ENCODE data around the gene DGCR6L. TPM values are rescaled to one million over a fixed set of nuclear protein-coding genes. Genes with fewer than 3 reads are reported as not detected.
"Not testable (repeated sequence)": the region's sequence is repeated elsewhere in the genome, so short reads cannot be mapped to it uniquely, and the experiment has no call there.

Gene DGCR6L
- total RNA-seq, 6 experiments from 2014 or later: 32.6 to 79.9 (median 50.9) TPM

DNA sequence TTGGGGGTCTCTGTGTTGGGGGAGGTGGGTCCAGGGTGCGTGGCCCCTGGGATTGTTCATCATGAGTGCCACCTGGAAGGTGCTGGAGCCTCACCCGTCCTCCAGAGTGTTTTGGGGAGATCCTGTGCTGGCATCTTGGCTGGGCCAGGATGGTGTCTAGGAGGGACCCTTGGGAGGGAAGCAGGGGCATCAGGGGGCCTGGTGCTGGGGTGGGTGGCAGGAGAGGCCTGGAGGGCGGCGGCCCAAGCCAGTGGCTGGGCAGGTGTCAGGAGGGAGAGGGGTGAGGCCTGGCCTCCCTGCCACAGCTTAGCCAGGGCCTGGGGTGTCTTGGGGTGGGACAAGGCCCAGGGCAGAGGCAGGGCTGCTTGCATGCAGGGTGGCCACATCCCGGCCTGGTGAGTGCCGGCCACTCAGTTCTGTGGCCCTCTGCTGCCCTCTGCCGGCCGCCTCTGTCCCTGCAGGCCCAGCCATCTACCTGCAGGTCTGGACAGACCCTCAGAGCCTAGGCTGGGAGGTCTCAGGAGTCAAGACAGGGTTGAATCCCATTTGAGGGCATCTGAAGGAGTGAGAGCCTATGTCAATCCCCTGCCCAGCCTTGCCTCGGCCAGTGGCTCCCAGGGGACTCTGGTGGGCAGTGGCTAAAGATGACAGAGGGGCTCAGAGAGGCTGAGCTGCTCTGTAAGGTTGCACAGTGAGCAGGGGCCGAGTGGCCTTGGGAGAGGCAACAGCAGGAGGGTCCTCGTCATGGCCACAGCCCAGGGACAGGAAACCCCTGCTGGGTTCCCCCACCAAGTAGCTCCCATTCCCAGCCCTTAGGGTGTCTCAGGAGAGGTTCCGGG lies 34.2 kb downstream of the DGCR6L start:
- H3K36me3 ChIP-seq; intact Hi-C loops (cut with DNase I); H3K27me3 ChIP-seq; H3K9me3 ChIP-seq; H3K27ac ChIP-seq; H3K4me3 ChIP-seq: not testable (repeated sequence)
- DNase-seq: peak; percentile 79 to 85 (median 79)
- WGBS (ENCODE audit: insufficient coverage, low coverage, low lambda C conversion rate, missing lambda C conversion rate): 0% methylated on average over 1 of the region's 12 CpGs
- ATAC-seq: peak; percentile 63 to 76 (median 70)
- peaks cover 0 to 19% (median 7%) of the 10 kb centered on the region in 4 donors for H3K4me1 ChIP-seq
- TF ChIP-seq CTCF (IDR thresholded peaks at IDR 0.05): peak; percentile 65 to 86 (median 77)

DNA sequence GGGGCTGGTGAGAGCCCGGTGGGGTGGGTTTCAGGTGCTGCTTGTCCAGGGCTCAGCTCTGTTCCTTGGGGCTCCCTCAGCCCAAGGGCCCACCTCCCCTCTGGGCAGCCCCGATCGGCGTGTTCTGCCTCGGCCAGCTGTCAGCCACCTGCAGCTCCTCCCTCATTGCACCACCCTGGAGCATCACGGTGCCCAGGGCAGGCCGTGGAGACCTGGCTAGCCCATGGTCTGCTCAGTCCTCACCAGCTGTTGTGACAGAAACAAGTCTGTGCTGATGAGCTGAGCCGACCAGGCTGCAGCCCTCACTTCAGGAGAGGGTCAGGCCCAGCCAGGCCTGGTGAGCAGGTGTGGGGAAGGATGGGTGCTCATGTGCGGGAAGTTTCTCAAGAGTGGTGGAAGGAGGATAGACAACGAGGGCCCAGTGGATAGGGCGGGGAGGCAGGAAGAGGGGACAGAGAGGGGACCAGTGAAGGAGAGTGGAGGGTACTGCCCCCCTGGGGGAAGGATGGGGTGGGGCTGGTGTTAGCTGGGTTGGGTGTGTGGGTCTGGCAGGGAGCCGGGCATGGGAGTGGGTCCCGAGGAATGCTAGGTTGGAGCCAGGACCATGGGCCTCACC lies 35.3 kb downstream of the DGCR6L start:
- H3K4me1 ChIP-seq: peaks cover 0 to 10% (median 2%) of the 10 kb centered on the region in 4 donors
- H3K27ac ChIP-seq: no peak overlapping the region
- intact Hi-C loops (cut with DNase I): loop anchor here (5.0 kb wide), 1 partner anchor 127 kb away; no protein-coding TSS in a partner anchor
- DNase-seq (no peak), ATAC-seq (no peak)
- no peak for TF ChIP-seq CTCF (IDR thresholded peaks at IDR 0.05)
- TF ChIP-seq POLR2A (IDR thresholded peaks at IDR 0.05): no peak
- no peaks in the 10 kb centered on the region for H3K27me3 ChIP-seq
- no peaks in the 10 kb centered on the region for H3K9me3 ChIP-seq
- 57% methylated on average over 4 of the region's 13 CpGs for WGBS (ENCODE audit: insufficient coverage, low coverage, low lambda C conversion rate, missing lambda C conversion rate)
- no peaks in the 10 kb centered on the region for H3K36me3 ChIP-seq
- H3K4me3 ChIP-seq: no peak overlapping the region

DNA sequence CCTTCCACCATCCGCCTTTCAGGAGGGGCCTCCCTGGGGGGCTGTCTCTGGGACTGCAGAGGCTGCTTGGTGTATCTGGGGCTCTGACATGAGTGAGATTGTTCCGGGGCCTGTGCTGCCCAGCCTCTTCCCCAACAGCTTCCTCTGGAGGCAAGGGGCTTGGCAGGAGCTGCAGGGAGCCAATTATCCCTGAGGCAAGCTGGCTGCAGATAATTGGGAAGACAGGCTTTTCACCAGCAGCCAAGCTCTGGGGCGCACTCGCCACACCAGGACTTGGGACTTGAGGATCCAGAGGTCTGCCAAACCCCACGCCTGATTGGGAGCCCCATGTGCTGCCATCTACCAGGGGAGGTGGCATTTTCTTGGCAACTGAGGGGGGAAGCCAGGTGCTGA lies 36.2 kb downstream of the DGCR6L start:
- no peak for DNase-seq
- H3K9me3 ChIP-seq: no peaks in the 10 kb centered on the region
- 83% methylated on average over 5 of the region's 5 CpGs for WGBS (ENCODE audit: insufficient coverage, low coverage, low lambda C conversion rate, missing lambda C conversion rate)
- H3K27ac ChIP-seq: no peak overlapping the region
- intact Hi-C loops (cut with DNase I): loop anchor here (5.0 kb wide), 1 partner anchor 126 kb away; no protein-coding TSS in a partner anchor
- TF ChIP-seq POLR2A (IDR thresholded peaks at IDR 0.05) (no peak), CTCF (IDR thresholded peaks at IDR 0.05) (no peak)
- H3K4me3 ChIP-seq: no peak overlapping the region
- H3K4me1 ChIP-seq: peaks cover 0 to 4% (median 0%) of the 10 kb centered on the region in 4 donors
- ATAC-seq: no peak
- no peaks in the 10 kb centered on the region for H3K36me3 ChIP-seq
- H3K27me3 ChIP-seq: no peaks in the 10 kb centered on the region

DNA sequence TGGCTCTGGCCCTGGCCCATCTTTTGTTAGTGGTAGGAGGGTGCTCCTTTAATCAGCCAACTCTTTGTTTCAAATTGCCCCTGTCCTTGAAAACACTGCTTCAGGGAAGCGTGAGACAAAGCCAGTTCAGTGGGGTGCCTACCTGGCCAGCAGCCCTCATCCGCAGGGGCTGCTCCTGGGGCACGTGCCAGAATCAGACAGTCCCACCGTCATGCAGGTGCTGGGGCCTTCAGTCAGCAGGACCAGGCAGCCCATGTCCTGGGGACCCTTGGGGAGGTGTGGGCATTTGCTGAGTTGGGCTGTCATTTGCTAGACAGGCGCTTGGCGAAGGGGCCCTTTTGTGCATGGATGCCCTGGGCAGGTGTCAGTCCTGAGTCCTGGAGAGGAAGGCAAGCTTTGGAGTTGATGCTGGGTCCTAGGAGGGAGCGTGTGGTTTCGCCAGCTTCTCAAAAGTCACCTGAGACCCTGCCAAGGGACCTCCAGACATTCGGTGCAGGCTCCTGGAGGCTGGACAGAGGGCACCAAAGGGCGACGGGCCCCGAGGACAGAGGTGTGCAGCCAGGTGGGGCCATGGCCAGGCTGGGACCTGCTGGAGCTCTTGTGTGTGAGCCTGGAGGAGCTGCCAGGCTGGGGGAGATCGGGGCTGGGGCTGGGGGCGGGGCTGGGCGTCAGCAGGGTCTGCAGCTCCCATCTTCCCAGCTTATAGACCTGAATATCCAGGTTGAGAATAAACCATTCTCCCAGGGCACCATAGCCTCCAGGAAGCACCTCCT lies 36.8 kb downstream of the DGCR6L start:
- Histone ChIP-seq H3K27me3 (no peaks in the 10 kb centered on the region), H3K36me3 (no peaks in the 10 kb centered on the region), H3K4me1 (no peaks in the 10 kb centered on the region), H3K27ac (no peak overlapping the region), H3K4me3 (no peak overlapping the region), H3K9me3 (no peaks in the 10 kb centered on the region)
- no peak for DNase-seq
- no peak for ATAC-seq
- no peak for TF ChIP-seq CTCF (IDR thresholded peaks at IDR 0.05)
- no peak for TF ChIP-seq POLR2A (IDR thresholded peaks at IDR 0.05)
- intact Hi-C loops (cut with DNase I): loop anchor here (5.0 kb wide), 1 partner anchor 126 kb away; no protein-coding TSS in a partner anchor
- 90% methylated on average over 2 of the region's 15 CpGs for WGBS (ENCODE audit: insufficient coverage, low coverage, low lambda C conversion rate, missing lambda C conversion rate)
